ENCODE data around the gene NEO1. TPM values are rescaled to one million over a fixed set of nuclear protein-coding genes. Genes with fewer than 3 reads are reported as not detected.

The NEO1 gene
- polyA plus RNA-seq, 1 of the 3 experiments (the other 2 are of a cell fraction): 13.1 TPM

GRCh38 chr15:73023071-73023470 lies 29.2 kb upstream of the NEO1 start:
- Histone ChIP-seq H3K27ac (ENCODE audit: low read depth in 2 of 2, low read length in 1 of 2) (no peak overlapping the region), H4K20me1 (ENCODE audit: insufficient read depth) (no peaks in the 10 kb centered on the region), H3K4me2 (no peak overlapping the region), H3K27me3 (ENCODE audit: insufficient read depth) (peaks cover 4% of the 10 kb centered on the region; the same call in 1 of the 2 replicates), H3K9me2 (no peaks in the 10 kb centered on the region), H3K79me2 (ENCODE audit: insufficient read depth) (no peaks in the 10 kb centered on the region), H3K4me3 (ENCODE audit: low read depth in 2 of 2, low read length in 1 of 2) (no peak overlapping the region), H2AFZ (ENCODE audit: low read depth) (no peak overlapping the region), H3K4me1 (ENCODE audit: control insufficient read depth in 1 of 2, insufficient read depth in 2 of 2, low read depth in 1 of 2, low read length in 1 of 2) (peaks cover 0 to 2% of the 10 kb centered on the region in 2 experiments; a peak in 1 of 4 replicates), H3K36me3 (replicated peaks in 1 of 2; ENCODE audit: control insufficient read depth in 1 of 2, insufficient read depth in 2 of 2, low read length in 1 of 2) (no peaks in the 10 kb centered on the region), H3K9ac (no peak overlapping the region), H3F3A (replicated peaks; ENCODE audit: insufficient read depth) (no peaks in the 10 kb centered on the region), H3K9me3 (no peaks in the 10 kb centered on the region)
- ChIA-PET CTCF (interaction anchor here (1.0 kb wide), 2 partner anchors 14 to 278 kb away, joined by 3 to 6 read pairs; no protein-coding TSS in a partner anchor), POLR2A (no interaction called here)
- TF ChIP-seq FOXM1 (IDR thresholded peaks at IDR 0.05; ENCODE audit: low read depth) (no peak), FOSL2 (IDR thresholded peaks at IDR 0.05; ENCODE audit: borderline replicate concordance, low read depth) (no peak), NFIC (IDR thresholded peaks at IDR 0.05; ENCODE audit: borderline replicate concordance) (no peak), MEF2A (IDR thresholded peaks at IDR 0.05; ENCODE audit: borderline replicate concordance, low read depth) (no peak), MXI1 (IDR thresholded peaks at IDR 0.05; ENCODE audit: low read depth, low read length) (no peak), TEAD4 (IDR thresholded peaks at IDR 0.05; ENCODE audit: borderline replicate concordance, insufficient read depth) (no peak), USF2 (IDR thresholded peaks at IDR 0.05; ENCODE audit: borderline replicate concordance, low read depth, low read length) (no peak), REST (IDR thresholded peaks at IDR 0.05; ENCODE audit: low read depth, low read length) (no peak), RAD21 (IDR thresholded peaks at IDR 0.05; ENCODE audit: low read length) (no peak), GABPA (IDR thresholded peaks at IDR 0.05; ENCODE audit: low read depth) (no peak), JUND (IDR thresholded peaks at IDR 0.05) (no peak), SIN3A (IDR thresholded peaks at IDR 0.05; ENCODE audit: borderline replicate concordance, low read depth, low read length) (no peak), TCF12 (IDR thresholded peaks at IDR 0.05) (no peak), ELF1 (IDR thresholded peaks at IDR 0.05) (no peak)
- TF ChIP-seq, protein P1, sequence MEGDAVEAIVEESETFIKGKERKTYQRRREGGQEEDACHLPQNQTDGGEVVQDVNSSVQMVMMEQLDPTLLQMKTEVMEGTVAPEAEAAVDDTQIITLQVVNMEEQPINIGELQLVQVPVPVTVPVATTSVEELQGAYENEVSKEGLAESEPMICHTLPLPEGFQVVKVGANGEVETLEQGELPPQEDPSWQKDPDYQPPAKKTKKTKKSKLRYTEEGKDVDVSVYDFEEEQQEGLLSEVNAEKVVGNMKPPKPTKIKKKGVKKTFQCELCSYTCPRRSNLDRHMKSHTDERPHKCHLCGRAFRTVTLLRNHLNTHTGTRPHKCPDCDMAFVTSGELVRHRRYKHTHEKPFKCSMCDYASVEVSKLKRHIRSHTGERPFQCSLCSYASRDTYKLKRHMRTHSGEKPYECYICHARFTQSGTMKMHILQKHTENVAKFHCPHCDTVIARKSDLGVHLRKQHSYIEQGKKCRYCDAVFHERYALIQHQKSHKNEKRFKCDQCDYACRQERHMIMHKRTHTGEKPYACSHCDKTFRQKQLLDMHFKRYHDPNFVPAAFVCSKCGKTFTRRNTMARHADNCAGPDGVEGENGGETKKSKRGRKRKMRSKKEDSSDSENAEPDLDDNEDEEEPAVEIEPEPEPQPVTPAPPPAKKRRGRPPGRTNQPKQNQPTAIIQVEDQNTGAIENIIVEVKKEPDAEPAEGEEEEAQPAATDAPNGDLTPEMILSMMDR (IDR thresholded peaks at IDR 0.05): no peak
- TF ChIP-seq, protein P2, sequence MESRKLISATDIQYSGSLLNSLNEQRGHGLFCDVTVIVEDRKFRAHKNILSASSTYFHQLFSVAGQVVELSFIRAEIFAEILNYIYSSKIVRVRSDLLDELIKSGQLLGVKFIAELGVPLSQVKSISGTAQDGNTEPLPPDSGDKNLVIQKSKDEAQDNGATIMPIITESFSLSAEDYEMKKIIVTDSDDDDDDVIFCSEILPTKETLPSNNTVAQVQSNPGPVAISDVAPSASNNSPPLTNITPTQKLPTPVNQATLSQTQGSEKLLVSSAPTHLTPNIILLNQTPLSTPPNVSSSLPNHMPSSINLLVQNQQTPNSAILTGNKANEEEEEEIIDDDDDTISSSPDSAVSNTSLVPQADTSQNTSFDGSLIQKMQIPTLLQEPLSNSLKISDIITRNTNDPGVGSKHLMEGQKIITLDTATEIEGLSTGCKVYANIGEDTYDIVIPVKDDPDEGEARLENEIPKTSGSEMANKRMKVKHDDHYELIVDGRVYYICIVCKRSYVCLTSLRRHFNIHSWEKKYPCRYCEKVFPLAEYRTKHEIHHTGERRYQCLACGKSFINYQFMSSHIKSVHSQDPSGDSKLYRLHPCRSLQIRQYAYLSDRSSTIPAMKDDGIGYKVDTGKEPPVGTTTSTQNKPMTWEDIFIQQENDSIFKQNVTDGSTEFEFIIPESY (IDR thresholded peaks at IDR 0.05; ENCODE audit: borderline replicate concordance, low read depth): no peak
- WGBS (ENCODE audit: low lambda C conversion rate): 54% methylated on average over 3 of the region's 3 CpGs
- DNase-seq: no peak
